GM12878 (cell line): Measurements from ENCODE around the gene TOM1L2. TPM values are rescaled to one million over a fixed set of nuclear protein-coding genes. Genes with fewer than 3 reads are reported as not detected.

ENCODE experiments used
- ATAC-seq: fragments of 200-7000 bp; cut with Tn5 transposase; 3 replicates; pipeline ENCODE4 v1.9.1; 2020; ENCODE audit warnings: mild to moderate bottlenecking, moderate library complexity
- BruUV-seq: library from RNA; stranded (reverse); fragments of 400-500 nt; replicated peaks from 2 replicates; lab custom pipeline; 2021; lab: Mats Ljungman, UMichigan
- CTCF ChIA-PET: fragments of 300-600 bp; sonication (Branson Sonifier 250); formaldehyde crosslinking; extraction: SDS; loops from one replicate; lab custom pipeline; 2021; ENCODE audit warnings: inconsistent platforms; lab: Yijun Ruan, JAX
- POLR2A ChIA-PET: fragments of 350-600 bp; formaldehyde crosslinking; extraction: SDS; loops from one replicate; lab custom pipeline; 2021; ENCODE audit warnings: inconsistent platforms; lab: Charles Lee
- RAD21 ChIA-PET: fragments of 300-600 bp; sonication (Branson Sonifier 250); formaldehyde crosslinking; loops from one replicate; lab custom pipeline; 2023; ENCODE audit warnings: antibody characterized with exemption; ENCODE audit not compliant: unreplicated experiment; lab: Charles Lee
- SMC1A ChIA-PET: fragments of 300-600 bp; sonication (Branson Sonifier 250); formaldehyde crosslinking; loops from one replicate; lab custom pipeline; 2023; ENCODE audit not compliant: unreplicated experiment, uncharacterized antibody; lab: Charles Lee
- DNase-seq: peaks from one replicate; pipeline ENCODE4 v3.0.0-alpha.2; 2011; ENCODE audit warnings: low read depth, low spot score
- FAIRE-seq: peaks from 3 replicates; lab custom pipeline; 2011; peaks lifted over from hg19 to GRCh38; lab: Jason Lieb, UNC
- H2AFZ ChIP-seq: 2 replicates; pipeline ENCODE4 v1.6.0; 2011; ENCODE audit warnings: low read depth, low read length, control low read depth; ENCODE audit not compliant: control insufficient read depth
- H3K27ac ChIP-seq: 2 replicates; pipeline ENCODE4 v1.5.1; 2011; ENCODE audit warnings: control low read depth; ENCODE audit not compliant: control insufficient read depth, insufficient read depth
- H3K27me3 ChIP-seq, 2 experiments: replicated peaks in 1 of 2; 2 replicates each; pipeline versions ENCODE4 v1.6.0 to v1.6.1; 2011; ENCODE audit warnings: low read length in 1 of 2; ENCODE audit not compliant: control insufficient read depth in 2 of 2, insufficient read depth in 2 of 2
- H3K36me3 ChIP-seq, 2 experiments: 2 replicates each; pipeline ENCODE4 v1.5.1; 2011; ENCODE audit warnings: low read length in 1 of 2; ENCODE audit not compliant: control insufficient read depth in 2 of 2, insufficient read depth in 2 of 2
- H3K4me1 ChIP-seq: 2 replicates; pipeline ENCODE4 v1.6.1; 2011; ENCODE audit warnings: mild to moderate bottlenecking, low read length, moderate library complexity, mixed read lengths; ENCODE audit not compliant: control insufficient read depth, insufficient read depth
- H3K4me2 ChIP-seq: 2 replicates; pipeline ENCODE4 v1.6.0; 2011; ENCODE audit warnings: control low read depth; ENCODE audit not compliant: control insufficient read depth, insufficient read depth
- H3K4me3 ChIP-seq: fragments of 200-600 bp; sonication (generic); 2 replicates; pipeline ENCODE4 v1.5.1; 2016
- H3K79me2 ChIP-seq: 2 replicates; pipeline ENCODE4 v1.6.0; 2011; ENCODE audit warnings: low read length; ENCODE audit not compliant: control insufficient read depth, insufficient read depth
- H3K9ac ChIP-seq: 2 replicates; pipeline ENCODE4 v1.8.0; 2011; ENCODE audit warnings: low read length, control low read depth, mixed read lengths; ENCODE audit not compliant: control insufficient read depth, insufficient read depth
- H3K9me3 ChIP-seq: replicated peaks from 3 replicates; pipeline ENCODE4 v1.5.1; 2011; ENCODE audit warnings: mild to moderate bottlenecking, low read length; ENCODE audit not compliant: control insufficient read depth, insufficient read depth
- H4K20me1 ChIP-seq: 2 replicates; pipeline ENCODE4 v1.6.0; 2011; ENCODE audit not compliant: control insufficient read depth, insufficient read depth
- CHD2 ChIP-seq: IDR thresholded peaks from 2 replicates; pipeline ENCODE4 v1.6.1; 2011; ENCODE audit warnings: low read depth, low read length, improper control_type of control experiment, borderline replicate concordance
- DPF2 ChIP-seq: fragments of 450-650 bp; IDR thresholded peaks from 2 replicates; pipeline ENCODE4 v1.6.1; 2017; ENCODE audit warnings: mild to moderate bottlenecking
- JUND ChIP-seq: IDR thresholded peaks from 2 replicates; pipeline ENCODE4 v1.6.1; 2012; ENCODE audit warnings: low read depth, mild to moderate bottlenecking, low read length, improper control_type of control experiment, moderate library complexity
- KAT2A ChIP-seq: conservative IDR thresholded peaks from 2 replicates; pipeline ENCODE4 v1.6.1; 2011; ENCODE audit warnings: low read depth, low read length; ENCODE audit not compliant: control insufficient read depth
- MYC ChIP-seq: IDR thresholded peaks from 2 replicates; pipeline ENCODE4 v1.6.1; 2011; ENCODE audit warnings: mild to moderate bottlenecking, low read length, moderate library complexity, inconsistent platforms; ENCODE audit not compliant: insufficient read depth, insufficient replicate concordance, insufficient read length, severe bottlenecking
- PML ChIP-seq: IDR thresholded peaks from 2 replicates; pipeline ENCODE4 v1.6.1; 2012; ENCODE audit warnings: low read length, inconsistent platforms
- WGBS: methylation state at CpG from one replicate; pipeline ENCODE4 v1.1.6; 2016; ENCODE audit warnings: low lambda C conversion rate; ENCODE audit not compliant: insufficient replicate concordance, insufficient coverage; ENCODE audit errors: missing lambda C conversion rate; 5-methylcytosine and 5-hydroxymethylcytosine counted together
- in situ Hi-C: fragments of 300-500 bp; cut with MboI; formaldehyde crosslinking; loops from 9 replicates; pipeline ENCODE4 v1.14.3; 2018; ENCODE audit warnings: mixed read lengths
- intact Hi-C: fragments of 100-400 bp; cut with micrococcal nuclease; formaldehyde crosslinking; loops from one replicate; pipeline ENCODE4 v1.14.2; 2022; ENCODE audit not compliant: unreplicated experiment
- polyA plus RNA-seq, 11 experiments: library from polyadenylated mRNA; depleted of rRNA in 4 of 11; unstranded in 6 of 11; stranded (reverse) in 5 of 11; fragments of >200 nt; fragmentation: Nextera tagmentation in 4 of 11; fragmentation: Illumina TruSeq in 1 of 11; extraction: Ambion mirVana in 4 of 11; extraction: Trizol in 1 of 11; gene quantifications; 1 replicate in 1 of 11; 2 replicates in 10 of 11; pipeline versions ENCODE4 v1.2.1 to v1.2.3, GENCODE V29; 2011 to 2016; ENCODE audit warnings: inconsistent platforms in 2 of 11, missing spikeins in 2 of 11, low read depth in 1 of 11
- total RNA-seq, 4 experiments: library from RNA; depleted of rRNA in 3 of 4; stranded (reverse); fragments of >200 nt in 3 of 4; fragmentation: Illumina TruSeq in 1 of 4; extraction: Trizol in 1 of 4; gene quantifications; 2 replicates each; pipeline versions ENCODE4 v1.2.1 to v1.2.3, GENCODE V29; 2013 to 2021
- TF ChIP-seq, protein P1 (sequence below): IDR thresholded peaks from 2 replicates; pipeline ENCODE4 v1.6.1; 2012; ENCODE audit warnings: low read depth, low read length, improper control_type of control experiment
- TF ChIP-seq, protein P2 (sequence below): fragments of 450-650 bp; IDR thresholded peaks from 2 replicates; pipeline ENCODE4 v1.6.1; 2017; ENCODE audit warnings: mild to moderate bottlenecking
- TF ChIP-seq, protein P3 (sequence below): IDR thresholded peaks from 2 replicates; pipeline ENCODE4 v1.6.1; 2011; ENCODE audit warnings: mild to moderate bottlenecking, low read depth, low read length, moderate library complexity; ENCODE audit not compliant: insufficient replicate concordance

Gene TOM1L2
- total and polyA plus RNA-seq, 10 of the 15 experiments (the other 5 are each of a cell fraction or from before 2014, with no cell fraction given): 0.19 to 19.2 (median 8.1) TPM

DNA sequence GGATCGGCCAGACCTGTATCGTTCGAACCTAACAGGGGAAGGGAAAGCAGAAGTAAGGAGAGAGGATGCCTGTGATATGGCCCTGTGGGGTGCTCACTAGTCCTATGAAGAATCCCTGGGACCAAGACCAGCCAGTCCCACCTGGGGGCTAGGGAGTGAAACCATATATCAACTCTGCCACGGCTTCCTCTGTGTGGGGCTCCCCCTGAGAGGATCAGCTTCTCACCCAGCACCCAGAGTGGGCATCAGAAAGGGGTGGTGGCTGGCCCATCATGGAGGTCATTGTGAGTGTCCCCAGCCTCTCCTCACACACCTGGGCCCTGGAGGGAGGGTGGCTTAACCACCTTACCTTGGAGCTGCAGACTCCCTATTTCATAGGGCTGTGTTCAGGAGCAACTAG, 105.3 kb downstream of the TOM1L2 start:
- Histone ChIP-seq H3K27ac (no peak overlapping the region), H3K36me3 (no peaks in the 10 kb centered on the region; a peak in 1 of 4 replicates), H3K9me3 (no peaks in the 10 kb centered on the region), H3K27me3 (no peaks in the 10 kb centered on the region), H3K79me2 (no peaks in the 10 kb centered on the region), H4K20me1 (no peaks in the 10 kb centered on the region), H2AFZ (no peak overlapping the region), H3K4me1 (no peaks in the 10 kb centered on the region), H3K4me3 (no peak overlapping the region), H3K4me2 (no peak overlapping the region), H3K9ac (no peak overlapping the region)
- ChIA-PET SMC1A (no interaction called here), CTCF (interaction anchor here (1.9 kb wide), 1 partner anchor 52 kb away, joined by 9 read pairs; no protein-coding TSS in a partner anchor), RAD21 (interaction anchor here (0.6 kb wide), 1 partner anchor 837 kb away, joined by 3 read pairs; no protein-coding TSS in a partner anchor), POLR2A (no interaction called here)
- in situ Hi-C loops: loop anchor here (10.0 kb wide), 1 partner anchor 512 kb away; no protein-coding TSS in a partner anchor
- no peak for DNase-seq
- TF ChIP-seq JUND (no peak), PML (no peak), KAT2A (no peak), MYC (no peak), CHD2 (no peak), DPF2 (no peak)
- TF ChIP-seq, protein P1, sequence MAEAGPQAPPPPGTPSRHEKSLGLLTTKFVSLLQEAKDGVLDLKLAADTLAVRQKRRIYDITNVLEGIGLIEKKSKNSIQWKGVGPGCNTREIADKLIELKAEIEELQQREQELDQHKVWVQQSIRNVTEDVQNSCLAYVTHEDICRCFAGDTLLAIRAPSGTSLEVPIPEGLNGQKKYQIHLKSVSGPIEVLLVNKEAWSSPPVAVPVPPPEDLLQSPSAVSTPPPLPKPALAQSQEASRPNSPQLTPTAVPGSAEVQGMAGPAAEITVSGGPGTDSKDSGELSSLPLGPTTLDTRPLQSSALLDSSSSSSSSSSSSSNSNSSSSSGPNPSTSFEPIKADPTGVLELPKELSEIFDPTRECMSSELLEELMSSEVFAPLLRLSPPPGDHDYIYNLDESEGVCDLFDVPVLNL: no peak
- TF ChIP-seq, protein P2, sequence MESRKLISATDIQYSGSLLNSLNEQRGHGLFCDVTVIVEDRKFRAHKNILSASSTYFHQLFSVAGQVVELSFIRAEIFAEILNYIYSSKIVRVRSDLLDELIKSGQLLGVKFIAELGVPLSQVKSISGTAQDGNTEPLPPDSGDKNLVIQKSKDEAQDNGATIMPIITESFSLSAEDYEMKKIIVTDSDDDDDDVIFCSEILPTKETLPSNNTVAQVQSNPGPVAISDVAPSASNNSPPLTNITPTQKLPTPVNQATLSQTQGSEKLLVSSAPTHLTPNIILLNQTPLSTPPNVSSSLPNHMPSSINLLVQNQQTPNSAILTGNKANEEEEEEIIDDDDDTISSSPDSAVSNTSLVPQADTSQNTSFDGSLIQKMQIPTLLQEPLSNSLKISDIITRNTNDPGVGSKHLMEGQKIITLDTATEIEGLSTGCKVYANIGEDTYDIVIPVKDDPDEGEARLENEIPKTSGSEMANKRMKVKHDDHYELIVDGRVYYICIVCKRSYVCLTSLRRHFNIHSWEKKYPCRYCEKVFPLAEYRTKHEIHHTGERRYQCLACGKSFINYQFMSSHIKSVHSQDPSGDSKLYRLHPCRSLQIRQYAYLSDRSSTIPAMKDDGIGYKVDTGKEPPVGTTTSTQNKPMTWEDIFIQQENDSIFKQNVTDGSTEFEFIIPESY: no peak
- TF ChIP-seq, protein P3, sequence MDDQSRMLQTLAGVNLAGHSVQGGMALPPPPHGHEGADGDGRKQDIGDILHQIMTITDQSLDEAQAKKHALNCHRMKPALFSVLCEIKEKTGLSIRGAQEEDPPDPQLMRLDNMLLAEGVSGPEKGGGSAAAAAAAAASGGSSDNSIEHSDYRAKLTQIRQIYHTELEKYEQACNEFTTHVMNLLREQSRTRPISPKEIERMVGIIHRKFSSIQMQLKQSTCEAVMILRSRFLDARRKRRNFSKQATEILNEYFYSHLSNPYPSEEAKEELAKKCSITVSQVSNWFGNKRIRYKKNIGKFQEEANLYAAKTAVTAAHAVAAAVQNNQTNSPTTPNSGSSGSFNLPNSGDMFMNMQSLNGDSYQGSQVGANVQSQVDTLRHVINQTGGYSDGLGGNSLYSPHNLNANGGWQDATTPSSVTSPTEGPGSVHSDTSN: no peak
- 84% methylated on average over 4 of the region's 4 CpGs for WGBS
- FAIRE-seq: no peak
- ATAC-seq: no peak
- intact Hi-C loops: no loop called here
- no TSS peak for BruUV-seq
